ENCODE data around the gene KLF12.

GRCh38 chr13:74158571-74159352 lies 24.6 kb upstream of the KLF12 start:
- no peak for TF ChIP-seq POLR2A (IDR thresholded peaks at IDR 0.05; ENCODE audit: low read depth, low read length)
- TF ChIP-seq TAF1 (IDR thresholded peaks at IDR 0.05; ENCODE audit: low read depth, low read length): no peak
- no peak for TF ChIP-seq POLR2AphosphoS5 (IDR thresholded peaks at IDR 0.05; ENCODE audit: low read depth, low read length)
- no peak for TF ChIP-seq POU2F2 (IDR thresholded peaks at IDR 0.05; ENCODE audit: low read depth, low read length)
- no peak for TF ChIP-seq SPI1 (IDR thresholded peaks at IDR 0.05; ENCODE audit: low read depth, low read length)

Measured in GM12891 (cell line).